LNCaP clone FGC (cell line): Measurements from ENCODE around the gene RELN.

Source experiments
- DNase-seq: peaks from one replicate; pipeline ENCODE4 v3.0.0-alpha.2; 2011; ENCODE audit warnings: low read depth
- H3K4me3 ChIP-seq: 2 replicates; pipeline ENCODE4 v1.5.1; 2011; ENCODE audit warnings: mild to moderate bottlenecking, low read depth, low read length, control low read depth
- CTCF ChIP-seq: IDR thresholded peaks from 2 replicates; pipeline ENCODE4 v1.5.1; 2012; ENCODE audit warnings: mild to moderate bottlenecking; ENCODE audit not compliant: control insufficient read depth, insufficient read depth; ENCODE audit errors: extremely low read depth

The RELN gene

GRCh38 chr7:103936558-103936957 is 52.9 kb downstream of the RELN start:
- no peak overlapping the region for H3K4me3 ChIP-seq
- no peak for TF ChIP-seq CTCF
- DNase-seq = no peak

GRCh38 chr7:103934508-103934907 is 55.0 kb downstream of the RELN start:
- no peak overlapping the region for H3K4me3 ChIP-seq
- no peak for DNase-seq
- TF ChIP-seq CTCF = no peak

GRCh38 chr7:103932389-103932788 is 57.1 kb downstream of the RELN start:
- H3K4me3 ChIP-seq = no peak overlapping the region
- no peak for TF ChIP-seq CTCF
- no peak for DNase-seq

GRCh38 chr7:103929901-103930311 is 59.6 kb downstream of the RELN start:
- H3K4me3 ChIP-seq = no peak overlapping the region
- no peak for TF ChIP-seq CTCF
- DNase-seq = peak; percentile 70

- TF ChIP-seq CTCF = no peak
- DNase-seq = no peak
- H3K4me3 ChIP-seq = no peak overlapping the region
These were observed 60.9 kb downstream of the RELN start for GRCh38 chr7:103928581-103928980.

GRCh38 chr7:103924184-103924583 is 65.3 kb downstream of the RELN start:
- TF ChIP-seq CTCF = no peak

GRCh38 chr7:103922407-103922806 is 67.1 kb downstream of the RELN start:
- no peak for TF ChIP-seq CTCF
- H3K4me3 ChIP-seq = no peak overlapping the region
- DNase-seq = no peak

More at GRCh38 chr7:103924184-103924583, 65.3 kb downstream of the RELN start:
- no peak for DNase-seq
- no peak overlapping the region for H3K4me3 ChIP-seq
